GM12872 (cell line): ENCODE results near the gene RFFL.

ENCODE experiments used
- TF ChIP-seq, protein P1 (sequence below): IDR thresholded peaks from 3 replicates; pipeline ENCODE4 v1.5.1; 2011; ENCODE audit warnings: low read depth, mild to moderate bottlenecking, low read length, moderate library complexity; ENCODE audit not compliant: insufficient read depth

RFFL gene

DNA sequence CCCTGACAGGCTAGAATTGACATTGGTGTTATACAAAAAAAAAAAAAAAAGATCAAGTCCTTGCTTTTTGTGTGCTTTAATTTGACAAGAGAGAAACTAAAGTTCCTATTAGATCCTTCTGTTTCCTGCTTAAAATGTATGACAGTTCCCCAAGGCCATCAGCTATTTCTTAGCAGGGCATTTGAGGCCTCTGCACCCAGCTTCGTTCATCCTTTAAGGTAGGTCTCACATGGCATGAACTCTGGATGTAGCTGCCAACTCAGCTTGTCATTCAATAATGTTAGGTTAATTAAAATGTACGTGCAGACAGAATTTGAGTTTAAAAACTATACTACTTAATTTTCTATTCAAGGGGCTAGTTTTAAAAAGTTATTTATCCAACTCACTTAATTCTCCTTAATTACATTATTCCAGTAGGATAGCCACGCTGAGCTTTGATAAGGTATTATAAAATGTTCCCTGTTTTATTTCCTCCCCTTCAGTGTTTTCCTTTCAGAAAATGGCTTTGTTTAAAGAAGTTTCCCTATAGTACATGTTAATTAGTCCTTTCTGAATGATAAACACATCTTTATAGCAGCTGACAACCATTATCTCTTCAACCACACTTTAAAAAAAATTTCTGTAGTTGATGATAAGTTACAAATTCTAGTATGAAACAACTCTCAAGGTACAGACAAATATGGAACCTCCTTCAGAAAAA, 1.2 kb upstream of the RFFL start:
- TF ChIP-seq, protein P1, sequence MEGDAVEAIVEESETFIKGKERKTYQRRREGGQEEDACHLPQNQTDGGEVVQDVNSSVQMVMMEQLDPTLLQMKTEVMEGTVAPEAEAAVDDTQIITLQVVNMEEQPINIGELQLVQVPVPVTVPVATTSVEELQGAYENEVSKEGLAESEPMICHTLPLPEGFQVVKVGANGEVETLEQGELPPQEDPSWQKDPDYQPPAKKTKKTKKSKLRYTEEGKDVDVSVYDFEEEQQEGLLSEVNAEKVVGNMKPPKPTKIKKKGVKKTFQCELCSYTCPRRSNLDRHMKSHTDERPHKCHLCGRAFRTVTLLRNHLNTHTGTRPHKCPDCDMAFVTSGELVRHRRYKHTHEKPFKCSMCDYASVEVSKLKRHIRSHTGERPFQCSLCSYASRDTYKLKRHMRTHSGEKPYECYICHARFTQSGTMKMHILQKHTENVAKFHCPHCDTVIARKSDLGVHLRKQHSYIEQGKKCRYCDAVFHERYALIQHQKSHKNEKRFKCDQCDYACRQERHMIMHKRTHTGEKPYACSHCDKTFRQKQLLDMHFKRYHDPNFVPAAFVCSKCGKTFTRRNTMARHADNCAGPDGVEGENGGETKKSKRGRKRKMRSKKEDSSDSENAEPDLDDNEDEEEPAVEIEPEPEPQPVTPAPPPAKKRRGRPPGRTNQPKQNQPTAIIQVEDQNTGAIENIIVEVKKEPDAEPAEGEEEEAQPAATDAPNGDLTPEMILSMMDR: no peak

DNA sequence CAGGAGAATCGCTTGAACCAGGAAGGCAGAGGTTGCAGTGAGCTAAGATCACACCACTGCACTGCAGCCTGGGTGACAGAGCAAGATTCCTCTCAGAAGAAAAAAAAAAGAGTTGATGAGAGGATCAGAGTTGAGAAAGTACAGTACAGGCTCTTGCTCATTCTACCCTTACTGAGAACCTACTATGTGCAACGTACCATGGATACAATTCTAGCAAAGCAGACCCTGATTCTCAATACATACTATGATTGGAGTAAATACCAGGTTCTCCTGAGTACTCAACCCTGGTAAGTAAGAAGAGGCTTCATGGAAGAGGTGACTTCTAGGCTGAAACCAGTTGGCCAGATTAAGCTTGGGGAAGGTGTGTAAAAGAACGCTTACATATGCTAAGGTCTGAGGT, 1.2 kb downstream of the RFFL start:
- TF ChIP-seq, protein P1: no peak

DNA sequence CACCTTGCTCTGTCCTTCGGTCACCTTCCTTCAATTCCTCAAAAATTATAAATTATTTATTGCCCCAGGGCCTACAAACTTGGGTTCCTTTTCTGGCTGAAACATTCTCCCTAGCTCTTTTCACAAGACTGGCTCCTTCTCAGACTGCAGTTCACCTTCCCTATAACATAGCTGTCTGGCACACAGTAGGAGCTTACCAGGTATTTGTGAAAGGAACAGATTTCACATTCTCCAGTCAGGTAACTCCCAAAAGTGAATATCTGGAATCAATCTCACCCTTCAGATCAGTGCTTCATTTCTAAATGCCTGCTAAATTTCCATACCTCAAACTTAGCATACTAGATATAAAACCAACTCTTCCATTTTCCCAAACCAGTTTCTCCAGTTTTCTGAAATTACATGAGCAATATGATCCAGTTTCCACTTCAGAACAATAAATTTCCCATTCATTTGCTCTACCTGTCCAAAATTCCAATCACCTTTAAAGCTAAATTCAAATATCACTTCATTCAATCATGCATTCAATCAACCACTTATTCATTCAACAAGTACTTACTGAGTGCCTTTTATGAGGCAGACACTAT, 6.1 kb downstream of the RFFL start:
- TF ChIP-seq, protein P1: no peak

DNA sequence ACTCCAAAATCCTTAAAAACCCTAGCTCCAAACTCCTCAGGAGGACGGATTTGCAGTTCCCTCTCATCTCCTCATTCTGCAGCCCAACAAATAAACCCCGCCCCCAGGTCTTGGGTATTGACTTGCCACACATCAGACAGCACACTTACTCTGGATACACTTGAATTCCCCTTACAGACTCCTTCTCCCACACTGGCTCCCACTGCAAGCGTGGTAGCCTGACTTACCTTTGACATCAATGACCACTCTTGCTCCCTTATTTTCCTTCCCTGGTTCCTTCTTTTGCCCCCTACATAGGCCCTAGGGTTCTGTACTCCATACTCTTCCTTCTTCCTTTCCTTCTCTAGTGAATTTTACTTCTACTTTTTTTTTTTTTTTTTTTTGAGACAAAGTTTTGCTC, 7.5 kb downstream of the RFFL start:
- TF ChIP-seq, protein P1: no peak

DNA sequence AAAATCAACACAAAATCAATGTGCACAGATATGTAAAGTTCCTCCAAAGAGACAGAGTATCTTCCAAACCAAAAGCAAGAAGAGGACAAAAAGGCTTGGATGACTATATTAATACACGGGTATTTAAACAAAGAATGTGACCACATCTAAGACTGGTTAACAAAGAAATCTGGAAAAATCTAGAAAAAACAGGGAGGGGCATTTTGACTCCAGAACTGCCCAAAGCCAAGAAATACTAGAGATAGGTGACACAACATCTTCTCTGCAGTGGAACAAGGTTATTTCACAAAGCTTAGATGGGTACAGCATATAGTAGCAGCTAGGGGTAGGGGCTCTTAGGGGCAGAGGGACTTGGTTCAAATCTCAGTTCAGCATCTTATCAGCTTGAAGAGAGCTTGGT, 10.3 kb downstream of the RFFL start:
- TF ChIP-seq, protein P1: no peak

DNA sequence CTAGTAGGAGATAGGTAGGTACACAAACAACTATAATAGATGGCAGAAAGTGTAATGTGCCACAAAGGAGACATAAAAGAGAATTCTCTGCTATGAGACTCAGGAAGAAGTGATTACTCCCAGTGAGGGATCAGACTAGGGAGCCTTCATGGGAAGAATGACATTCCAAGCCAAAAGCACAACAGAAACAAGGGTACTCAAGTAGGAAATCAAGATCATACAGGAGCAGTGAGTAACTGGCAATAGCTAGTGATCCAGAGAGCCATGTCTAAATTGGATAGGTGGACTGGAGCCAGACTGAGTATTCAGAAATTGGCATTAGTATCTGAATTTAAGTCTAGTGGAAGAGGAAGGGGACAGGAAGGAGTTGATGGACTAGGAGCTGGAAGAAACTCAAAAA, 10.7 kb downstream of the RFFL start:
- TF ChIP-seq, protein P1: no peak

DNA sequence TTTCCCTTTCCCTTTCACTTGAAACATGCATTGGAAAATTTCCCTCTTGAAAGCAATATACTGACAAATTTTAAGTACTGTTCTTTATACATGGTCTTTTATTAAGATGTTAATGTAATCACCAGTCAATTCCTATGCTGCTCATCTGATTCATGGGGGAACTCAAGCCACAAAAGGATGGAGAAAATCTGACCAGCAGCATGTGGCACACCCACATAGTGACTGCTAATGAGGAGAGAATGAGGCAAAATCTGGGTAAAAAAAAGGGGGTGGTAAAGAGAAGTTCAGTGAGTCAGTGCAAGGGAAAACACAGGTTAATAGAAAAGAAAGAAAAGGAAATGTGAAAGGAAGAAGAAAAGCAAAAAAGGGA, 11.3 kb downstream of the RFFL start:
- TF ChIP-seq, protein P1: no peak
